Trophoblast cell (in vitro differentiated cells and primary cell): ENCODE measurements around the gene TTC12.

Experiments used
- DNase-seq, 2 donors: peaks; one replicate each; pipeline ENCODE4 v3.0.0-alpha.2; 2016
- H2AFZ ChIP-seq: 2 replicates; pipeline ENCODE4 v1.6.1; 2013; ENCODE audit warnings: low read length, moderate library complexity, mild to moderate bottlenecking; ENCODE audit not compliant: insufficient read depth, poor library complexity
- H2AK5ac ChIP-seq: 2 replicates; pipeline ENCODE4 v1.6.1; 2013; ENCODE audit warnings: mild to moderate bottlenecking, low read length
- H2BK120ac ChIP-seq: 2 replicates; pipeline ENCODE4 v1.6.1; 2013; ENCODE audit warnings: low read length, mild to moderate bottlenecking, moderate library complexity; ENCODE audit not compliant: insufficient read depth, poor library complexity
- H2BK12ac ChIP-seq: 2 replicates; pipeline ENCODE4 v1.6.1; 2013; ENCODE audit warnings: mild to moderate bottlenecking, low read length, moderate library complexity
- H2BK5ac ChIP-seq: 2 replicates; pipeline ENCODE4 v1.6.1; 2013; ENCODE audit warnings: low read length, low read depth, moderate library complexity, mild to moderate bottlenecking; ENCODE audit not compliant: poor library complexity
- H3K14ac ChIP-seq: 2 replicates; pipeline ENCODE4 v1.6.1; 2013; ENCODE audit warnings: mild to moderate bottlenecking, low read length
- H3K18ac ChIP-seq: 2 replicates; pipeline ENCODE4 v1.6.1; 2013; ENCODE audit warnings: mild to moderate bottlenecking, low read length
- H3K23ac ChIP-seq: 2 replicates; pipeline ENCODE4 v1.6.1; 2013; ENCODE audit warnings: low read length
- H3K27ac ChIP-seq: 2 replicates; pipeline ENCODE4 v1.5.1; 2013; ENCODE audit warnings: low read depth, mild to moderate bottlenecking, inconsistent platforms, low read length, moderate library complexity
- H3K27me3 ChIP-seq: 2 replicates; pipeline ENCODE4 v1.6.1; 2013; ENCODE audit warnings: inconsistent platforms, mild to moderate bottlenecking, low read length, moderate library complexity; ENCODE audit not compliant: insufficient read depth
- H3K36me3 ChIP-seq, 2 experiments: 1 replicate in 1 of 2; 2 replicates in 1 of 2; pipeline ENCODE4 v1.6.1; 2013; ENCODE audit warnings: low read length in 2 of 2, mild to moderate bottlenecking in 2 of 2, moderate library complexity in 1 of 2; ENCODE audit not compliant: insufficient read depth in 2 of 2, control insufficient read depth in 1 of 2
- H3K4ac ChIP-seq: 2 replicates; pipeline ENCODE4 v1.6.1; 2013; ENCODE audit warnings: low read depth, mild to moderate bottlenecking, low read length, moderate library complexity
- H3K4me1 ChIP-seq, 2 experiments: 1 replicate in 1 of 2; 2 replicates in 1 of 2; pipeline ENCODE4 v1.6.1; 2013; ENCODE audit warnings: low read length in 2 of 2, mild to moderate bottlenecking in 2 of 2, moderate library complexity in 1 of 2; ENCODE audit not compliant: insufficient read depth in 2 of 2, control insufficient read depth in 1 of 2
- H3K4me2 ChIP-seq: 2 replicates; pipeline ENCODE4 v1.6.1; 2013; ENCODE audit warnings: inconsistent platforms, mild to moderate bottlenecking, low read length, moderate library complexity
- H3K4me3 ChIP-seq: 2 replicates; pipeline ENCODE4 v1.5.1; 2013; ENCODE audit warnings: mild to moderate bottlenecking, low read depth, low read length, inconsistent platforms
- H3K79me1 ChIP-seq: one replicate; pipeline ENCODE4 v1.6.1; 2013; ENCODE audit warnings: low read length
- H3K79me2 ChIP-seq: 2 replicates; pipeline ENCODE4 v1.6.1; 2013; ENCODE audit warnings: low read length, mild to moderate bottlenecking; ENCODE audit not compliant: control insufficient read depth, insufficient read depth, poor library complexity
- H3K9ac ChIP-seq: 2 replicates; pipeline ENCODE4 v1.6.1; 2013; ENCODE audit warnings: mild to moderate bottlenecking, low read length
- H3K9me3 ChIP-seq: 2 replicates; pipeline ENCODE4 v1.6.1; 2013; ENCODE audit warnings: low read depth, mild to moderate bottlenecking, control low read depth, inconsistent platforms, low read length; ENCODE audit not compliant: insufficient read depth
- H4K12ac ChIP-seq: 2 replicates; pipeline ENCODE4 v1.6.1; 2013; ENCODE audit warnings: low read depth, mild to moderate bottlenecking, low read length, moderate library complexity
- H4K8ac ChIP-seq: 2 replicates; pipeline ENCODE4 v1.6.1; 2013; ENCODE audit warnings: low read depth, mild to moderate bottlenecking, low read length, moderate library complexity
- H4K91ac ChIP-seq: one replicate; pipeline ENCODE4 v1.6.1; 2013; ENCODE audit warnings: low read depth, mild to moderate bottlenecking, low read length, moderate library complexity
- WGBS: extraction: QIAGEN DNeasy Blood & Tissue Kit; methylation state at CpG from one replicate; pipeline ENCODE4 v1.1.7; 2013; ENCODE audit warnings: missing lambda C conversion rate; ENCODE audit not compliant: insufficient read length, insufficient coverage; ENCODE audit errors: extremely low coverage; 5-methylcytosine and 5-hydroxymethylcytosine counted together

Gene TTC12

DNA sequence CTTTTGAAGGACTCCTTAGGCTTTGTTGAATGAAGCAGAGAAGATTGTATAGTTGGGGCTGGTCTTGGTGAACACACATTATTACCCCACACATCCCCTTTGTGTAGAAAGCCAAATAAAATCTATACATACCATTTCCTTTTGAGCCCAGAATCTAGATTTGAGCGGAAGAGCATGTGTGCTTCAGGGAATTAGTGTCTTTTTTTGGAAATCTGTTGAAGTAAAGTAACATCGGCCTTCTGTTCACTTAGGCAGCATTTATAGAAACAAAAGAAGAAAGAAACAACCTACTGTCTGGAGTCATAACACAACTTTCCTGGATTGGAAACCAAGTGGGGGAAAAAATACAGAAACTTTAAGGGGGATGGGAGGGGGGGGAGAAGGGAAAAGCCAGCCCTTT lies 37.9 kb upstream of the TTC12 start:
- H3K9me3 ChIP-seq, result no peaks in the 10 kb centered on the region
- no peak overlapping the region for H3K23ac ChIP-seq
- H3K4ac ChIP-seq, result no peak overlapping the region
- DNase-seq, result no peak
- H4K91ac ChIP-seq, result no peak overlapping the region
- H3K27ac ChIP-seq, result no peak overlapping the region
- H3K36me3 ChIP-seq, result no peaks in the 10 kb centered on the region
- H3K4me2 ChIP-seq, result no peak overlapping the region
- H2BK5ac ChIP-seq, result no peak overlapping the region
- H3K14ac ChIP-seq, result no peak overlapping the region
- no peak overlapping the region for H3K9ac ChIP-seq
- H2BK120ac ChIP-seq, result no peak overlapping the region
- no peak overlapping the region for H3K4me3 ChIP-seq
- no peak overlapping the region for H2AK5ac ChIP-seq
- WGBS, result no CpG with 5 or more reads among the region's 2 CpGs
- no peaks in the 10 kb centered on the region for H3K79me2 ChIP-seq
- H2AFZ ChIP-seq, result no peak overlapping the region
- H3K18ac ChIP-seq, result no peak overlapping the region
- no peak overlapping the region for H4K12ac ChIP-seq
- no peak overlapping the region for H4K8ac ChIP-seq
- H2BK12ac ChIP-seq, result no peak overlapping the region
- H3K4me1 ChIP-seq, result no peaks in the 10 kb centered on the region
- no peaks in the 10 kb centered on the region for H3K27me3 ChIP-seq
- no peaks in the 10 kb centered on the region for H3K79me1 ChIP-seq

DNA sequence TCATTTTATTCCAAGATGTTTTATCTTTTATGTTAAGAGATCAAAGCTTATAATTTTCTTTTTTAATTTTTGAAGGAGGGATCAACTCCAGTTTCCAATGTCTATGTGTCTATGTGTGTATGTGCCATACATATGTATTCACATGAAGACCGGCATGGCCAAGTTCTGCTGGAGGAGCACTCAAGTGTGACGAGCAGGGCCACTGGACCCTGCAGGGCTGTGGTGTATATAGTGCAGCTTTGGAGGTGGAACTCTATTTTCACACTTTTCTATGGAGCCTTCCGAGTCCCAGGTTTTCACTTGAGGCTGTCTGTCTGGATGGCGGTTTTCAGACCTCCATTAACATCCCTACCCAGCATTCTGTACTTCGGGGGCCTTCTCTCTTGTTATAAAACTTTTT lies 36.5 kb upstream of the TTC12 start:
- H3K9ac ChIP-seq, result no peak overlapping the region

DNA sequence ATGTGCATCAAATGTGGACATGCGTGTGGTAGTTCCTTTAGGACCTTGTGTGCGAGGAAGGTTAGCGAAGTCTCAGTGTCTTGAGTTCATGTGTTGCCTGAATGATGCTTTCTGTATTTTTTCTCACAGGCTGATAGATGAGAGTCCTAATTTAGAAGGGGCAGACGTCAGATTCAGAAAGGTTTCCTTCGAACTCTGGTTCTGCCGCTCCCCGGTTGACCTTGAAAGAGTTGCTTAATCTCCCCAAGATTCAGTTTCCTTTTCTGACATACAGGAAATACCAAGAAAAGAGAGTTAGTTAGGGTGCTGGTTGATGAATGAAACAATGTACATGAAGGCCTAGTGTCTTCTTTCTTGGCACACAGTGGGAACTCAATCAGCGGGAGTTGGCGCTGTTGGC lies 35.9 kb upstream of the TTC12 start:
- H3K18ac ChIP-seq, result no peak overlapping the region
- no peaks in the 10 kb centered on the region for H3K36me3 ChIP-seq
- no peak overlapping the region for H3K4me2 ChIP-seq
- H3K27ac ChIP-seq, result no peak overlapping the region
- no peaks in the 10 kb centered on the region for H3K79me1 ChIP-seq
- H3K9me3 ChIP-seq, result no peaks in the 10 kb centered on the region
- no peaks in the 10 kb centered on the region for H3K79me2 ChIP-seq
- H4K91ac ChIP-seq, result no peak overlapping the region
- no peak overlapping the region for H3K4ac ChIP-seq
- no peak for DNase-seq
- no peak overlapping the region for H4K12ac ChIP-seq
- no peak overlapping the region for H3K23ac ChIP-seq
- no peak overlapping the region for H2AK5ac ChIP-seq
- no peak overlapping the region for H2AFZ ChIP-seq
- no peak overlapping the region for H3K9ac ChIP-seq
- H4K8ac ChIP-seq, result no peak overlapping the region
- no peak overlapping the region for H2BK120ac ChIP-seq
- no peaks in the 10 kb centered on the region for H3K27me3 ChIP-seq
- H3K14ac ChIP-seq, result no peak overlapping the region
- H2BK5ac ChIP-seq, result no peak overlapping the region
- H3K4me3 ChIP-seq, result no peak overlapping the region
- H3K4me1 ChIP-seq, result no peaks in the 10 kb centered on the region
- H2BK12ac ChIP-seq, result no peak overlapping the region
- WGBS, result no CpG with 5 or more reads among the region's 9 CpGs

More for the DNA sequence above, 36.5 kb upstream of the TTC12 start:
- Histone ChIP-seq H4K12ac (no peak overlapping the region), H3K23ac (no peak overlapping the region), H3K27me3 (no peaks in the 10 kb centered on the region), H2AK5ac (no peak overlapping the region), H2BK120ac (no peak overlapping the region), H3K9me3 (no peaks in the 10 kb centered on the region), H3K4ac (no peak overlapping the region), H4K8ac (no peak overlapping the region), H3K18ac (no peak overlapping the region), H3K27ac (no peak overlapping the region), H2BK12ac (no peak overlapping the region), H3K4me1 (no peaks in the 10 kb centered on the region), H3K4me2 (no peak overlapping the region), H3K79me2 (no peaks in the 10 kb centered on the region), H4K91ac (no peak overlapping the region), H3K14ac (no peak overlapping the region), H3K79me1 (no peaks in the 10 kb centered on the region), H2BK5ac (no peak overlapping the region), H3K36me3 (no peaks in the 10 kb centered on the region), H2AFZ (no peak overlapping the region), H3K4me3 (no peak overlapping the region)
- no CpG with 5 or more reads among the region's 5 CpGs for WGBS
- DNase-seq, result no peak

DNA sequence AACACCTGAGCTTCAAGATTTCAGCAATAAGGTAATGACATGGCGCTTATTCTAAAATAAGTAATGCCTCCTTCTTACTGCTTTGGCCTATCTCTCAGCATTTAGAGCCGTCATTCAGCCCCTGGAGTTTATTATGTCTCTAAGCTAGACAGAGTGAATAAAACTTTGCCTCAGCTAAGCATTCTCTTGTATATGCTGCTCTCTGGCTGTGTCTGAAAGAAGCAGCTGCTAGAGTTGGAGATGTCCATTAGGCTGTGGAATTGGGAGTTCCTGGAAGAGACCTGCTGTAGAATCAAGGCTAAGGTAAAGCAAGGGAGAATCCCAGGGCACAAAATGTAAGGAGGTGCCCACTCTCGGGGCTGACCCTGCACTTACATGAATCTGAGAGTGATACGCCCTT lies 35.5 kb upstream of the TTC12 start:
- Histone ChIP-seq H3K4me1 (no peaks in the 10 kb centered on the region), H3K4me3 (no peak overlapping the region), H2BK120ac (no peak overlapping the region), H4K12ac (no peak overlapping the region), H3K9ac (no peak overlapping the region), H2AK5ac (no peak overlapping the region), H3K79me1 (no peaks in the 10 kb centered on the region), H3K4ac (no peak overlapping the region), H3K18ac (no peak overlapping the region), H3K79me2 (no peaks in the 10 kb centered on the region), H4K91ac (no peak overlapping the region), H2AFZ (no peak overlapping the region), H3K4me2 (no peak overlapping the region), H3K27me3 (no peaks in the 10 kb centered on the region), H2BK12ac (no peak overlapping the region), H4K8ac (no peak overlapping the region), H3K14ac (no peak overlapping the region), H2BK5ac (no peak overlapping the region), H3K9me3 (no peaks in the 10 kb centered on the region), H3K23ac (no peak overlapping the region), H3K36me3 (no peaks in the 10 kb centered on the region), H3K27ac (no peak overlapping the region)
- WGBS, result no CpG with 5 or more reads among the region's 4 CpGs
- DNase-seq, result no peak
